ENCODE results near the gene MYO1E.

- TF ChIP-seq POLR2A (IDR thresholded peaks at IDR 0.05), result no peak
- no peak for TF ChIP-seq CTCF (IDR thresholded peaks at IDR 0.05)
These were observed 39.1 kb downstream of the MYO1E start for GRCh38 chr15:59333401-59334075.

Data from uterus (tissue), 2 donors.